DOHH2 (cell line): ENCODE measurements around the gene SLC25A6.

ENCODE experiments used
- EZH2phosphoT487 ChIP-seq: fragments of 200-600 bp; sonication (generic); IDR thresholded peaks from 2 replicates; pipeline ENCODE4 v1.6.1; 2017; ENCODE audit warnings: borderline replicate concordance, mild to moderate bottlenecking, antibody characterized with exemption, low read length, moderate library complexity, mixed read lengths
- TF ChIP-seq, protein P1 (sequence below): fragments of 200-600 bp; sonication (generic); IDR thresholded peaks from one replicate; pipeline ENCODE4 v1.5.1; 2014; ENCODE audit warnings: antibody characterized with exemption, mild to moderate bottlenecking, low read depth, low read length; ENCODE audit not compliant: poor library complexity, severe bottlenecking

DNA sequence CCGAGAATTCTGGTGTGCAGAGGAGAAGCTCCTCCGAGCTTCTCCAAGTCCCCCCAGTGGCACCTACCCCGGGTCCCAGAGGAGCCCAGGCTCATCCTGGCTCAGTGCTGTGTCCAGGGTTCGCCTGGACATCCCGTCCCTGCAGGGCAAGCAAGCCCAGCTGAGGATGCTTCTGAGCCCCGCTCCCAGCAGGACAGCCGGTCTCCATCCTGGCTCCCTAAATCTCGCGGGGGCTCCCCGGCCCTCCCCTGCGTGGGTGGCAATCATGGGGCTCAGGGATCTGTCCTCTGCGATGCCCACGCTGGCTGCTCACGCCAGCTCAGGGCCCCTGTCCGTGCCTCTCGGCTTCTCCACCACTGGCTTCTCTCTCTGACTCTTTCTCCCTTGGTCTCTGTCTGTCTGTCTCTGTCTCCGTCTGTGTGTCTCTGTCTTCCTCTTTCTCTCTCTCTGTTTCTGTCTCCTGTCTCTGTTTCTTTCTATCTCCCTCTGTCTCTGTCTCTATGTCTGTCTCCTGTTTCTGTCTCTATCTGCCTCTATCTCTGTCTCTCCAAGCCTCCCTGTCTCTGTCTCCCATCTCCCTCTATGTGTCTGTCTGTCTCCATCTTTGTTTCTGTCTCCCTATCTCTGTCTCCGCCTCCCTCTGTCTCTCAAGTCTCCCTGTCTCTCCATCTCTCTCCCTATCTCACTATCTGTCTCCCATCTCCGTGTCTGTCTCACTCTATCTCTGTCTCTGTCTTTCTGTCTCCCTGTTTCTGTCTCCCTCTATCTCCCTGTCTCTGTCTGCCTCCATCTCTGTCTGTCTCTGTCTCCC, 27.8 kb upstream of the SLC25A6 start:
- TF ChIP-seq, protein P1, sequence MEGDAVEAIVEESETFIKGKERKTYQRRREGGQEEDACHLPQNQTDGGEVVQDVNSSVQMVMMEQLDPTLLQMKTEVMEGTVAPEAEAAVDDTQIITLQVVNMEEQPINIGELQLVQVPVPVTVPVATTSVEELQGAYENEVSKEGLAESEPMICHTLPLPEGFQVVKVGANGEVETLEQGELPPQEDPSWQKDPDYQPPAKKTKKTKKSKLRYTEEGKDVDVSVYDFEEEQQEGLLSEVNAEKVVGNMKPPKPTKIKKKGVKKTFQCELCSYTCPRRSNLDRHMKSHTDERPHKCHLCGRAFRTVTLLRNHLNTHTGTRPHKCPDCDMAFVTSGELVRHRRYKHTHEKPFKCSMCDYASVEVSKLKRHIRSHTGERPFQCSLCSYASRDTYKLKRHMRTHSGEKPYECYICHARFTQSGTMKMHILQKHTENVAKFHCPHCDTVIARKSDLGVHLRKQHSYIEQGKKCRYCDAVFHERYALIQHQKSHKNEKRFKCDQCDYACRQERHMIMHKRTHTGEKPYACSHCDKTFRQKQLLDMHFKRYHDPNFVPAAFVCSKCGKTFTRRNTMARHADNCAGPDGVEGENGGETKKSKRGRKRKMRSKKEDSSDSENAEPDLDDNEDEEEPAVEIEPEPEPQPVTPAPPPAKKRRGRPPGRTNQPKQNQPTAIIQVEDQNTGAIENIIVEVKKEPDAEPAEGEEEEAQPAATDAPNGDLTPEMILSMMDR: no peak
- no peak for TF ChIP-seq EZH2phosphoT487
